Measurements from ENCODE around the gene DCLRE1B. TPM values are rescaled to one million over a fixed set of nuclear protein-coding genes. Genes with fewer than 3 reads are reported as not detected.

The DCLRE1B gene
- total and polyA plus RNA-seq, 9 of the 15 experiments (the other 6 are each of a cell fraction or from before 2014, with no cell fraction given), result 10.6 to 28.8 (median 17.2) TPM

GRCh38 chr1:113928941-113929749, 24.0 kb downstream of the DCLRE1B start, which contains the start of gene HIPK1 (continued):
- no peak for TF ChIP-seq BCLAF1 (IDR thresholded peaks at IDR 0.05; ENCODE audit: borderline replicate concordance in 1 of 2, control insufficient read depth in 1 of 2, low read depth in 2 of 2, low read length in 1 of 2)
- TF ChIP-seq KDM4B (IDR thresholded peaks at IDR 0.05; ENCODE audit: borderline replicate concordance in 2 of 2, low read depth in 1 of 2), result no peak; a peak in 1 of 4 replicates
- no peak for TF ChIP-seq MXI1 (IDR thresholded peaks at IDR 0.05; ENCODE audit: low read depth, low read length)
- TF ChIP-seq SFPQ (IDR thresholded peaks at IDR 0.05; ENCODE audit: low read depth, low read length), result no peak
- TF ChIP-seq SMAD3 (CRISPR knock-in tag; conservative IDR thresholded peaks at IDR 0.05), result peak; percentile 58; the same call in 1 of the 2 replicates
- TF ChIP-seq, protein P1, sequence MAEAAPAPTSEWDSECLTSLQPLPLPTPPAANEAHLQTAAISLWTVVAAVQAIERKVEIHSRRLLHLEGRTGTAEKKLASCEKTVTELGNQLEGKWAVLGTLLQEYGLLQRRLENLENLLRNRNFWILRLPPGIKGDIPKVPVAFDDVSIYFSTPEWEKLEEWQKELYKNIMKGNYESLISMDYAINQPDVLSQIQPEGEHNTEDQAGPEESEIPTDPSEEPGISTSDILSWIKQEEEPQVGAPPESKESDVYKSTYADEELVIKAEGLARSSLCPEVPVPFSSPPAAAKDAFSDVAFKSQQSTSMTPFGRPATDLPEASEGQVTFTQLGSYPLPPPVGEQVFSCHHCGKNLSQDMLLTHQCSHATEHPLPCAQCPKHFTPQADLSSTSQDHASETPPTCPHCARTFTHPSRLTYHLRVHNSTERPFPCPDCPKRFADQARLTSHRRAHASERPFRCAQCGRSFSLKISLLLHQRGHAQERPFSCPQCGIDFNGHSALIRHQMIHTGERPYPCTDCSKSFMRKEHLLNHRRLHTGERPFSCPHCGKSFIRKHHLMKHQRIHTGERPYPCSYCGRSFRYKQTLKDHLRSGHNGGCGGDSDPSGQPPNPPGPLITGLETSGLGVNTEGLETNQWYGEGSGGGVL (CRISPR knock-in tag; IDR thresholded peaks at IDR 0.05), result no peak
- TF ChIP-seq ZNF175 (CRISPR knock-in tag; IDR thresholded peaks at IDR 0.05; ENCODE audit: low read depth), result no peak
- TF ChIP-seq C11orf30 (IDR thresholded peaks at IDR 0.05; ENCODE audit: low read depth), result peak; percentile 49; the same call in 1 of the 2 replicates
- TF ChIP-seq, protein P2, sequence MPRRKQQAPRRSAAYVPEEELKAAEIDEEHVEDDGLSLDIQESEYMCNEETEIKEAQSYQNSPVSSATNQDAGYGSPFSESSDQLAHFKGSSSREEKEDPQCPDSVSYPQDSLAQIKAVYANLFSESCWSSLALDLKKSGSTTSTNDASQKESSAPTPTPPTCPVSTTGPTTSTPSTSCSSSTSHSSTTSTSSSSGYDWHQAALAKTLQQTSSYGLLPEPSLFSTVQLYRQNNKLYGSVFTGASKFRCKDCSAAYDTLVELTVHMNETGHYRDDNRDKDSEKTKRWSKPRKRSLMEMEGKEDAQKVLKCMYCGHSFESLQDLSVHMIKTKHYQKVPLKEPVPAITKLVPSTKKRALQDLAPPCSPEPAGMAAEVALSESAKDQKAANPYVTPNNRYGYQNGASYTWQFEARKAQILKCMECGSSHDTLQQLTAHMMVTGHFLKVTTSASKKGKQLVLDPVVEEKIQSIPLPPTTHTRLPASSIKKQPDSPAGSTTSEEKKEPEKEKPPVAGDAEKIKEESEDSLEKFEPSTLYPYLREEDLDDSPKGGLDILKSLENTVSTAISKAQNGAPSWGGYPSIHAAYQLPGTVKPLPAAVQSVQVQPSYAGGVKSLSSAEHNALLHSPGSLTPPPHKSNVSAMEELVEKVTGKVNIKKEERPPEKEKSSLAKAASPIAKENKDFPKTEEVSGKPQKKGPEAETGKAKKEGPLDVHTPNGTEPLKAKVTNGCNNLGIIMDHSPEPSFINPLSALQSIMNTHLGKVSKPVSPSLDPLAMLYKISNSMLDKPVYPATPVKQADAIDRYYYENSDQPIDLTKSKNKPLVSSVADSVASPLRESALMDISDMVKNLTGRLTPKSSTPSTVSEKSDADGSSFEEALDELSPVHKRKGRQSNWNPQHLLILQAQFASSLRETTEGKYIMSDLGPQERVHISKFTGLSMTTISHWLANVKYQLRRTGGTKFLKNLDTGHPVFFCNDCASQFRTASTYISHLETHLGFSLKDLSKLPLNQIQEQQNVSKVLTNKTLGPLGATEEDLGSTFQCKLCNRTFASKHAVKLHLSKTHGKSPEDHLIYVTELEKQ (CRISPR knock-in tag; IDR thresholded peaks at IDR 0.05), result no peak
- TF ChIP-seq GATAD2A (IDR thresholded peaks at IDR 0.05), result peak; percentile 12; the same call in 1 of the 2 replicates
- TF ChIP-seq RBM14 (IDR thresholded peaks at IDR 0.05; ENCODE audit: borderline replicate concordance, insufficient read depth, low read depth, low read length), result no peak
- no peak for TF ChIP-seq ZNF224 (CRISPR knock-in tag; IDR thresholded peaks at IDR 0.05)
- peak; percentile 84 for TF ChIP-seq NBN (IDR thresholded peaks at IDR 0.05; ENCODE audit: low read depth)
- peak; percentile 78 for TF ChIP-seq NEUROD1 (IDR thresholded peaks at IDR 0.05; ENCODE audit: borderline replicate concordance, low read depth, low read length, partially characterized antibody)
- peak; percentile 95 for TF ChIP-seq MTA3 (IDR thresholded peaks at IDR 0.05; ENCODE audit: borderline replicate concordance)

All from K562 (cell line).